Lung (tissue), 12 donors: ENCODE data around the gene GPR25. TPM values are rescaled to one million over a fixed set of nuclear protein-coding genes. Genes with fewer than 3 reads are reported as not detected.
A peak's percentile ranks its signal among the peaks of the same experiment; 100 is the strongest.

Source experiments
- ATAC-seq: fragments of 200-7000 bp; cut with Tn5 transposase; one replicate; pipeline ENCODE4 v1.9.1; 2020; ENCODE audit warnings: moderate number of reproducible peaks; ENCODE audit not compliant: insufficient read depth, low FRiP score
- DNase-seq, 3 donors: peaks; one replicate each; pipeline ENCODE4 v3.0.0-alpha.2; 2013 to 2017
- H3K27ac ChIP-seq, 2 donors: one replicate each; pipeline ENCODE4 v1.5.1; 2013; ENCODE audit warnings: mild to moderate bottlenecking in 2 of 2, moderate library complexity in 2 of 2, control low read depth in 1 of 2, inconsistent platforms in 1 of 2, low read depth in 1 of 2, low read length in 1 of 2
- H3K27me3 ChIP-seq, 3 donors: one replicate each; pipeline ENCODE4 v1.5.1; 2013; ENCODE audit warnings: low read length in 2 of 3; ENCODE audit not compliant: control insufficient read depth in 3 of 3, insufficient read depth in 3 of 3
- H3K36me3 ChIP-seq, 4 donors: one replicate each; pipeline ENCODE4 v1.5.1; 2013; ENCODE audit warnings: low read length in 4 of 4, mild to moderate bottlenecking in 1 of 4, moderate library complexity in 1 of 4; ENCODE audit not compliant: control insufficient read depth in 4 of 4, insufficient read depth in 4 of 4
- H3K4me1 ChIP-seq, 5 donors: one replicate each; pipeline ENCODE4 v1.5.1; 2013; ENCODE audit warnings: low read length in 5 of 5, mild to moderate bottlenecking in 2 of 5, moderate library complexity in 1 of 5; ENCODE audit not compliant: control insufficient read depth in 5 of 5, insufficient read depth in 5 of 5
- H3K4me3 ChIP-seq: one replicate; pipeline ENCODE4 v1.5.1; 2013; ENCODE audit warnings: mild to moderate bottlenecking, control low read depth, moderate library complexity
- H3K9ac ChIP-seq, 2 donors: one replicate each; pipeline ENCODE4 v1.5.1; 2013; ENCODE audit warnings: low read length in 2 of 2, control low read depth in 1 of 2; ENCODE audit not compliant: insufficient read depth in 1 of 2
- H3K9me3 ChIP-seq, 4 donors: one replicate each; pipeline ENCODE4 v1.5.1; 2013; ENCODE audit warnings: low read length in 3 of 4, mild to moderate bottlenecking in 1 of 4, moderate library complexity in 1 of 4; ENCODE audit not compliant: control insufficient read depth in 4 of 4, insufficient read depth in 3 of 4
- CTCF ChIP-seq: IDR thresholded peaks from 2 replicates; pipeline ENCODE4 v1.5.1; 2012; ENCODE audit warnings: mild to moderate bottlenecking; ENCODE audit errors: control extremely low read depth, extremely low read depth
- WGBS, 2 donors: extraction: QIAGEN DNeasy Blood & Tissue Kit; methylation state at CpG; one replicate each; pipeline ENCODE4 v1.1.7; 2013; 5-methylcytosine and 5-hydroxymethylcytosine counted together
- polyA plus RNA-seq, 2 donors: library from polyadenylated mRNA; stranded (reverse); fragments of 200-250 nt; gene quantifications; one replicate each; pipeline ENCODE4 v1.2.1, GENCODE V29; 2013
- total RNA-seq, 2 donors: library from RNA; depleted of rRNA in 1 of 2; stranded (reverse); fragments of >200 nt in 1 of 2; gene quantifications; one replicate each; pipeline ENCODE4 v1.2.1, GENCODE V29; 2014 to 2021
- donor health status: control.
- donor health status: control.
- donor health status: Bipolar disorder and iron deficiency.
- donor health status: healthy.
- donor health status: DM: yes; HTN: yes; CAD: no.

GPR25 gene
- total and polyA plus RNA-seq, 4 donors, result 0.16 to 1.0 (median 0.63) TPM

GRCh38 chr1:200891774-200892157, 19.0 kb downstream of the GPR25 start:
- H3K36me3 ChIP-seq, result no peaks in the 10 kb centered on the region
- peak; percentile 57 to 66 (median 62) for DNase-seq
- no peak for TF ChIP-seq CTCF
- H3K9ac ChIP-seq, result peak overlapping the region; percentile 56 to 60
- H3K27ac ChIP-seq, result no peak overlapping the region
- no peak for ATAC-seq
- 10 to 16% methylated on average over 8 of the region's 8 CpGs for whole genome bisulfite sequencing, 2 donors
- H3K9me3 ChIP-seq, result no peaks in the 10 kb centered on the region
- peaks cover 0 to 44% (median 13%) of the 10 kb centered on the region in 5 donors for H3K4me1 ChIP-seq
- no peak overlapping the region for H3K4me3 ChIP-seq
- no peaks in the 10 kb centered on the region for H3K27me3 ChIP-seq

GRCh38 chr1:200892546-200892945, 19.8 kb downstream of the GPR25 start:
- Histone ChIP-seq H3K27me3 (no peaks in the 10 kb centered on the region), H3K36me3 (no peaks in the 10 kb centered on the region), H3K4me3 (no peak overlapping the region), H3K9ac (no peak overlapping the region), H3K27ac (no peak overlapping the region), H3K4me1 (peaks cover 0 to 44% (median 13%) of the 10 kb centered on the region in 5 donors), H3K9me3 (no peaks in the 10 kb centered on the region)
- ATAC-seq (no peak), DNase-seq (no peak)
- WGBS, 2 donors, result 45 to 57% methylated on average over 4 of the region's 4 CpGs
- no peak for TF ChIP-seq CTCF

GRCh38 chr1:200892958-200893357, 20.2 kb downstream of the GPR25 start:
- Histone ChIP-seq H3K9me3 (no peaks in the 10 kb centered on the region), H3K36me3 (no peaks in the 10 kb centered on the region), H3K4me1 (peaks cover 0 to 44% (median 13%) of the 10 kb centered on the region in 5 donors), H3K9ac (no peak overlapping the region), H3K27ac (no peak overlapping the region), H3K27me3 (no peaks in the 10 kb centered on the region), H3K4me3 (no peak overlapping the region)
- DNase-seq (no peak), ATAC-seq (no peak)
- no peak for TF ChIP-seq CTCF

DNA sequence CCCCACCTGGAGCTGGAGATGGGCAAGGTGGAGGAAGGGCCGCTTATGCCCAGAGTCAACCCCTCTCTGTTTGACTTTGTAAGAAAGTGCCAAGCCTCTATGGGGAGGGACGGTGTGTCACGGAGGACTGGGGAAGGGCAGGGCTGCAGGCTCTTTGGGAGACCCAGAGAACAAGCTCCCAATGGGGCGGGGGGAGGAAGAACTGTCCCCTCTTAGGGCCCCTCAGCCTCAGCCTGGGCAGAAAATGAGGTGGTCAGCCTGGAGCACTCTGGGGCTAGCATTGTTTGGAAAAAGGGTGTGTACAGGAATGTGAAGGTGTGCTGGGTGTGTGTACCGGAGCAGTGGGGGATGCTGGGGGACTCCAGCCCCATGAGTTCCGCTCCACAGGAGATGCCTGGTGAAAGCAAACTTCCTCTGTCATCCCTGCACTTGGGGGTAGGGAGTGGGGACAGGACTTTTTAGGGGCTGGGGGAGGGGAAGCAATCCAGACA, 20.7 kb downstream of the GPR25 start:
- 73 to 84% methylated on average over 6 of the region's 6 CpGs for WGBS, 2 donors
- Histone ChIP-seq H3K27me3 (no peaks in the 10 kb centered on the region), H3K9ac (no peak overlapping the region), H3K27ac (no peak overlapping the region), H3K4me3 (no peak overlapping the region), H3K4me1 (peaks cover 0 to 40% (median 13%) of the 10 kb centered on the region in 5 donors), H3K9me3 (no peaks in the 10 kb centered on the region), H3K36me3 (no peaks in the 10 kb centered on the region)
- ATAC-seq (no peak), DNase-seq (peak in 2 of 3 donors; percentile 23 to 34)
- no peak for TF ChIP-seq CTCF
